T-helper 22 cell (primary cell): ENCODE data around the gene UBXN7.
"Not testable (repeated sequence)": the region's sequence is repeated elsewhere in the genome, so short reads cannot be mapped to it uniquely, and the experiment has no call there.

Experiments
- DNase-seq: peaks from one replicate; pipeline ENCODE4 v3.0.0-alpha.2; 2020; ENCODE audit warnings: low read depth

The UBXN7 gene

DNA sequence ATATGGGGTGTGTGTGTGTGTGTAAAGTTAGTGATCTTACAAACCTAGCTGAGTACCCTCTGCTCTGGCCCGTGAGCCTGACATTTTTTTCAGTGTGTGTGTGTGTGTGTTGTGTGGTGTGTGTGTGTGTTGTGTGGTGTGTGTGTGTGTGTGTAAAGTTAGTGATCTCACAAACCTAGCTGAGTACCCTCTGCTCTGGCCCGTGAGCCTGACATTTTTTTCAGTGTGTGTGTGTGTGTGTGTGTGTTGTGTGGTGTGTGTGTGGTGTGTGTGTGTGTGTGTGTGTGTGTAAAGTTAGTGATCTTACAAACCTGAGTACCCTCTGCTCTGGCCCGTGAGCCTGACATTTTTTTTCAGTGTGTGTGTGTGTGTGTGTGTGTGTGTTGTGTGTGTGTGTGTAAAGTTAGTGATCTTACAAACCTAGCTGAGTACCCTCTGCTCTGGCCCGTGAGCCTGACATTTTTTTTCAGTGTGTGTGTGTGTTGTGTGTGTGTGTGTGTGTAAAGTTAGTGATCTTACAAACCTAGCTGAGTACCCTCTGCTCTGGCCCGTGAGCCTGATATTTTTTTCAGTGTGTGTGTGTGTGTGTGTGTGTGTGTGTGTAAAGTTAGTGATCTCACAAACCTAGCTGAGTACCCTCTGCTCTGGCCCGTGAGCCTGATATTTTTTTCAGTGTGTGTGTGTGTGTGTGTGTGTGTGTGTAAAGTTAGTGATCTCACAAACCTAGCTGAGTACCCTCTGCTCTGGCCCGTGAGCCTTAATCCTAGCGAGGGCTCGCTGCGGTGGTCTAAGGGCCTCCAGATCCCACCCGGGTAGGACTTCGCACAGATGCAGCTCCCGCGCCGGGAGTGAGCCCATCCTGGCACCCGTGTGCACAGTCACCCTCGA is 115.2 kb downstream of the UBXN7 start:
- DNase-seq: not testable (repeated sequence)

- no peak for DNase-seq
These were observed 116.4 kb downstream of the UBXN7 start for GRCh38 chr3:196315821-196316220.

GRCh38 chr3:196314597-196314996 is 117.6 kb downstream of the UBXN7 start:
- no peak for DNase-seq

DNA sequence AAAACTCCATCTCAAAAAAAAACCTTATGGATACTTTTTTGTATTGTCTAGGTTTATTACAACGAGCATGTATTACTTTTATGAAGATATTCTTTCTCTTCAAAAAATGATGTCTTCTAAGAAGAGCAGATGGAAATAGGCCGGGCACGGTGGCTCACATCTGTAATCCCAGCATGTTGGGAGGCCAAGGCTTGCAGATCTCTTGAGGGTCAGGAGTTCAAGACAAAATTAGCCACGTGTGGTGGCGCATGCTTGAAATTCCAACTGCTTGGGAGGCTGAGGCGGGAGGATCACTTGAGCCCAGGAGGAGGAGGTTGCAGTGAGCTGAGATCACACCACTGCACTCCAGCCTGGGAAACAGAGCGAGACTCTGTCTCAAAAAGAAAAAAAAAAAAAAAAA is 118.1 kb downstream of the UBXN7 start:
- not testable (repeated sequence) for DNase-seq

DNA sequence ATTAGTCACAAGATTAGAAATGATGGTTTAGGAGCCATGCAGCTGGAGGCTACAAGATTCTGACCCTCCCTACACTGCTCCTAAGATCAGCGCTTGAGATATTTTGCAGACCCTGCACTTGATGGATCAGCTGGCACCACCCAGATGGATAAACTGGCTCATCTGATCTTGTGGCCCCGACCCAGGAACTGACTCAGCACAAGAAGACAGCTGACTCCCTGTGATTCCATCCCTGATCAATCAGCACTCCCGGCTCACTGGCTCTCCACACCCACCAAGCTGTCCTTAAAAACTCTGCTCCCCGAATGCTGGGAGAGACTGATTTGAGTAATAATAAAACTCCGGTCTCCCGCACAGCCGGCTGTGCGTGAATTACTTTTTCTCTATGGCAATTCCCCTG is 129.3 kb downstream of the UBXN7 start:
- DNase-seq: not testable (repeated sequence)

DNA sequence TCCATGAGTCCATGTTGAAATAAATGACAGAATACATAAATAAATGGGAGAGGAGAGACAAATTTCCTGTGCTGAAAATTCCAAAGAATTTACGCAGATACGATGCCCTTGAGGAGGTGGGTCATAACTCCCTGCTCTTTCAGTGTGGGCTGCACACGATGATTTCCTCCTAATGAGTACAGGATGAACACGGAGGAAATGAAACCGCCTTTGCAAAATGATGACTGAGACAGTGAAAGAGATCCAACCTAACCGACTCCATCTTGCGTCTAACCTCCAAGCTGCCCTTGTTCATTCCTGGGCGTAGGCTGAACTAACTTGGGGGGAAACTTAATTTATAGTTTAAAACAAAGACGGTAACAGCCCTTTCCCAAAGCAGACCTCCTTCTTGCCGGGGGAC is 129.7 kb downstream of the UBXN7 start:
- not testable (repeated sequence) for DNase-seq

- DNase-seq: no peak
These were observed 133.7 kb downstream of the UBXN7 start for GRCh38 chr3:196298521-196298920.
